ENCODE measurements around the gene PRKD2.

DNA sequence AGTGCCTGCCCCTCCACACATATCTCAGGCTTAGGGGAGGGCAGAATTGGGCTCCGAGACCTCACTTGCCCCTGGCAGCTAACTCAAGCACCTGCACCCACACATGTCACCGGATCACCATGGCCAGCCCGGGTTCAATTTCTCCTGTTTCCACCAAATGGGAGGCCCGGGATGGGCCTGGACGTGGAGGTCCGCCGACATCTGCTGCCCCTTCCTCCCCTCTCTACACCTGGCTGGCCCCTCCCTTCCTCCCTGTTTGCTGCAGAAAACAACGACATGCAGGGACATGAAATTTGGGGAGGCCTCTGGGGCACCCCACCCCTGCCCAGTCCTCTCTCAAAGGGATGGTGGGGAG is 1.3 kb downstream of the PRKD2 start:
- TF ChIP-seq POLR2A (IDR thresholded peaks at IDR 0.05; ENCODE audit: low read length) (no peak), GATA1 (IDR thresholded peaks at IDR 0.05; ENCODE audit: low read depth, low read length) (no peak)
